GM19025 (cell line): ENCODE data around the gene ITGA5.

Experiments used
- ATAC-seq: cut with Tn5 transposase; IDR thresholded peaks from one replicate; pipeline ENCODE4 v1.9.1; 2021; ENCODE audit warnings: mild to moderate bottlenecking, low read depth, moderate library complexity; ENCODE audit not compliant: unreplicated experiment

ITGA5 gene

DNA sequence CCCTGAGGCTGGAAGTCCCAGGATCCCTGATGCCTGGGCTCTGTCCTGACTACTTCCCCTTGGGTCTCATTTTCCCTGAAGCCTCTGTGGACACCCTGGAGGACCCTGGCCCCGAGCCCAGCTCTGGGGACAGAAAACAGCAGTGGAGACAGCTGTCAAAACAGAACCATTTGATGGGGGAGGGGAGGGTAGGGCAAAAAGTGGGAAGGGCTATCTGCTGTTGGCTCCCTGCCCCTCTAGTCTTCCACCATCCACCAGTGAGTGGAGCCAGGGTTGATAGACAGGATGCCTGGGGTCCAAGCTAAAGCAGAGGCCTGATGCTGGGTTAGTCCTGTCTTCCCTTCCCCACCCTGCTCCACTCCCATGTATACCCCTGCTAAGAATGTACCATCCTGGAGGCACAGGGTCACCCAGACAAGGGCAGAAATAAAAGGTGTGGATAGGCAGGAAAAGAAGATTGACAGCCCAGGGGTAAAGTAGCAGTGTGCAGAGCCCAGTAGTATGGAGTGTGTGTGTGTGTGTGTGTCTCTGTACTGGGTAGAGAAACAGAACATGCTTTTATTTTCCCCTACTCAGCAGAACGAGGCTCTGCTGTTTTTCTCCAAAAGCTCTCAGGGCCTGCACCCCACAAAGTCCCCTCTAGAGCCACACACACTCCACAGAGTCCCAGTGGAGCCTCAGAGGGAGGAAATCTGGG is 44.4 kb downstream of the ITGA5 start:
- no peak for ATAC-seq

DNA sequence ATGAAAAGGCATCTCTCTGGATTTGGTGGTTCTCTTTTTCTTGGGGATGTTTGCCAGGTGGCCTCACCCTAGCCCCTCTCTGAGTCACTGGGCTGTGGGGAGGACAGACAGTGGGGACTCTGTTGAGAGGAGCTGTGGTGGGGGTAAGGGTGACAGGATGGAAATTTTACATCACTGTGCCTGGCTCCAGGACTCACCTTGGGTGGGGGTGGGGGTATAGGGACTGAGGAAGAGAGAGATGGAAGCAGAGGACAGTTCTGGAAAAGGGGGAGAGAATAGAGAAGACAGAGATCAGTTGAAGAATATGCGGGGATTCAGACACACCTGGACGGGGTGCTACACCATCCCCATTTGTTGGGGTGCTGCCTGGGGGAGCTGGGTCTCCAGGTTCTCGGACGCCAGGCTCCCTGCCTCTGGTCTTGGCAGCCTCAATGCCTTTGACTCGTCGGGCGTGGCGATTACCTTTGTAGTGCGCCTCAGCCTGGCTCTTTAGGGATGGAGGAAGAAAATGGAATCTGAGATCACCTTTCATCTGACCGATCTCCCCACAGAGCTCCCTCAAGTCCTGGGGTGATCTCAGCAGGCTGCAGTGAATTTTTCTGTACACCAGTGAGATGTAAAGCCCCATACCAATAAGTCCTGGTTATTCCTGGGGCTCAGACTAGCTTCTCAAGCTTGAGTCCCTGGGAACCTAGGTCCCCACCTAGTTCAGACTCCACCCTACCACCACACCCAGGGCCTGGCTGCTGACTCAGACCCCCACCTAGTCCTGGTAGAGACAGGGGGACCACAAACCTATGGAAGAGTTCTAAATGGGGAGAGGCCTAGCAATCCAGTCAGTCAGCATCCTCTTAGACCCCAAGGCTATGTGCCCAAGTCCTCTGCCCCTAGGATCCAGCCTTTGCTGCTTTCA is 45.2 kb downstream of the ITGA5 start:
- no peak for ATAC-seq

DNA sequence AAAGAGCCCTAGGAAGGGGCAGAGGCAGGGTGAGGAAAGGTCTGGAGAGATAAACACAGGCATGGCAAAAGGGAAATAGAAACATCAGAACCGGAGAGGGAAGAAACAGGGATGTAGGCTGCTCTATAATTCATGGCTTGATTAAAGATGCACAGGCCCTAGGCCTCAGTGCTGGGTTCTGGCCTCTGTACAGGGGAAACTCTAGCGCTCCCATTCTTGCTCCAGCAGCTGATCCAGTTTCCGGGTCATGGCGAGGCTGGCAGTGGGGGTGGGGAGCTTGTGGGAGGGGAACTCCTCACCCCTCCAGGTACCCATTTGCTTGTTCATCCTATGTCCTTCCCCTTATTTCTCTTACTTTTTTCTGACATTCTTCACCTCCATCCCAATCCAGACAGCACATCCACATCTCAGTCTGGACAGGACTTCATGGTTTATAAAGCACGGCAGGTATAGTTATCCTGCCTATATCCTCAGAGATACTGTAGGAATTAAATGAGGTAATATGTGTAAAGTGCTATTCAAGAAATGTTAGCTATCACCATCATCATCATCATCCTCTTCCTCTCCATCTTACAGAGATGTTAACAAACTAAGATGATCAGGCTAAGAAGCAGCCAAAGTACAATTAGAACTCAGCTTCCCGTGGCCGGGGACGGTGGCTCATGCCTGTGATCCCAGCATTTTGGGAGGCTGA is 46.8 kb downstream of the ITGA5 start:
- ATAC-seq = no peak

DNA sequence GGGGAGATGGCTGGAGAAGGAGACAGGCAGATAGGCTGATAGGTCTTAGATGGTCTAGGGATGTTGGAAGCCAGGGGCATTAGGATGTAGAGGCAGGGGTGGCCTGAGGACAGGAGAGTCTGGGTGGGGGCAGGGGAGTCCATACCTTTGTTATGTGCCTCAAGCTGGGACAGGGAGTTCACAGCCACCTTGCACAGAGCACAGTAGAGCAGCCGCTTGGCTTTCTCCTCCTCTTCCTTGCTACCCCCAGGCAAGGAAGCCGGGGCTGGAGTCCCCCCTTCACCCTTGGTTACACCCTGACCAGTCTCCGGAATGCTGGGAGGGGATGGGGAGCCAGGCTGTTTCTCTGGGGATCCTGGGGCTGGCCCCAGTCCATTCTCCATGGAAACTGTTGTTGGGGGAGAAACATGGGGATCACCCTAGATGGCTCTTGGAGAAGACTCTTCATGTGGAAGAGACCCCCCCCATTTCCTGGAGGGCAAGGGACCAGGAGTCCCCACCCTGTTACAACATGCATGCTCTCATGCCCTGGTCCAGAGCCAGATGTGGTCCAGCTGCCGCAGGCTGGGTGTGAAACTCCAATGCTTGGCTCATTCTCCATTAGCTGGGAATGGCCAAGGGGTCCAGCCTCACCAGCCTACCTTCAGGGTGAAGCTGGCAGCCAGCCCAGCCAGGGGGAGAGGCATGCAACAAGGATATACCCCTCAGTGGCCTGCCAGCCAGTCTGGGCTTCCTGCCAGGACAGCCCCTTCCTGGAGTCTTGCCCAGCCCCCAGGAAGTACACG is 47.5 kb downstream of the ITGA5 start:
- no peak for ATAC-seq

DNA sequence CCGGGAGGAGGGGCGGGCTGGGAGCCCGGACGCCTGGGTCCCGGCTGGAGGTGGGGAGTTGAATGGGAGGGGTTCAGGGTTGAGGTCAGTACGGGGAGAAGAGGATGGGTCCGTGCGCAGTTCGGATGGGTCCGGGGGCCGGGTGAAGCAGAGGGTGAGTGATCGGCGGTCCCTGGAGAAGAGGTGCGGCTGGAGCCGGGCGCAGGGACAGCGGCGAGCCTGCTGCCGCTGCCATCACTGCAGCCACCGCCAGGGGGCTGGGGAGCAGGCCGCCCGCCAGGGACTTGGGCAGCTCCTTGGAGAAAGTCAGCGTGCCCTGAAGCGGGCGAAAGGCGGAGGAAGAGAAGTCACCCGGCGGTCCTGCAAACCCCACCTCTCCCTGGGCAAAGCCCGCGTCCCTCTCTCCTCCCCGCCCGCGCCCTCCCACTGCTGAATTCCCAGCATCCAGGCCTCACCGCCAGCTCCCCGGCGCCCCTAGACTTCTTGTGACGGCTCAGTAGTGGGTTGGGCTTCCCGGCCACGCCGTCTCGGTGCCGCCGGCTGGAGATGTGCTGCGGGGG is 48.8 kb downstream of the ITGA5 start:
- no peak for ATAC-seq

DNA sequence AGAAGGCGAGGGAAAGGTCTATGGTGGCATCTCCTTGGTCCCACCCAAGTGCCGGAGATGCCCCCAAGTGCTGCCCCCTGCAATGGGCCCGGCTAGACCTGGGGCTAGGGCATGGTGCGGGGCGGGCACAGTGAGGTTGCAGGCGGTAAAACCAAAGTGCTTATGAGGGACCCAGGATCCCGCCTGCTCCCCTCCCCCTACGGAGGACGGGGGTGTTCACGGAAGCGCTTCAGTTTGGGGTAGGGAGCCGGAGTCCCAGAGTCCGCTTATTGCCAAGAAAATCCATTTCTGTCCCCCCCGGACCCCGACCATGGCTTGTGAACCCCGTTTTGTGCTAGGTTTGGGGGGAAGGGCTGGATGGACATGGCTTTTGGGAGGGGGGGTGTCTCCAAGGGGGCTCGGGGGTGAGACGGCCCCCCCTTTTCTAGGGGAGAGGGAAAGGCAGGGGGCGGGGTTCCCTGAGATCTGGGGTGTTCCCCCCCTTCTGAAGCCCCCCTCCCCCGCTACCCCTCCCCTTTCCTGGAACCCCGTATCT is 49.4 kb downstream of the ITGA5 start:
- no peak for ATAC-seq

DNA sequence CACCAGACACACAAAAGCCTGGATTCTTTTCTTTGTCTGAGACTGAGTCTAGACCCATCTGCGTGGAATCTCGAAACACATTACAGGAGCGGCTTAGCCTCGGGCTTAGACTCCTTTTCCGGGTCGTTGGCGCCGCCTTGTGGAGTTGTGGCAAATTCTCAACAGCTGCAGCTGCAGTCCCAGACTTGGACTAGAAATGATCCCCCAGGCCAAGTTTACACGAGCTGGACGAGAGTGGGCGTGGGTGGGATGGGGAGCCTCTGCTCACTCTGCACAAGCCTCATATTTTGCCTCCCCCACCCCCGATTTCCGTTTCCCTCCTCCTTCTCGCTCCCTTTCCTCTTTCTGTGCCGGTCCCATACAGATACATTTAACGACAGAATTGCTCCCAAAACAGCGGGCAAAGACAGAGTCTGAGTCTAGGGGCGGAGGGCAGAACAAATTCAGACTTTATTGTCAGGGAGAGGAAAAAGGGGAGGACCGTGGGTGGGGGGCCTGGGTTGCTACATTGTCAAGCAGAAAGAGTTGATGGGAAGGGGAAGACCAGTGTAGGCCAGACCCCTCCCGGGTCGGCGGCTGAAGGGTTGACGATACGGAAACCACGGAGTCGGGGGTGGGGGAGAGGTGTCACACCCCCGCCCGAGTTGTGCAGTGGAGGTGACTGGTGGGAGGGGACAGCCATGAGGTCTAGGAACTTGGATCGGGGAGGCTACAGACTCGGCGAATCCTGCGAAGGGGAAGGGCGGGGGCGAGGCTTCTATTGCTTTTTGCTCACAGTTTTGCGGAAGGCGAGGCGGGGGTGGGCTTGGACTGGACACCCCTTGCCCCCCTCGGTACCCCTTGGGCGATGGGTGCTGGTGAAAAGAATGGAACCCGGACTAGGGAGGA is 50.1 kb downstream of the ITGA5 start:
- ATAC-seq = peak; percentile 65

DNA sequence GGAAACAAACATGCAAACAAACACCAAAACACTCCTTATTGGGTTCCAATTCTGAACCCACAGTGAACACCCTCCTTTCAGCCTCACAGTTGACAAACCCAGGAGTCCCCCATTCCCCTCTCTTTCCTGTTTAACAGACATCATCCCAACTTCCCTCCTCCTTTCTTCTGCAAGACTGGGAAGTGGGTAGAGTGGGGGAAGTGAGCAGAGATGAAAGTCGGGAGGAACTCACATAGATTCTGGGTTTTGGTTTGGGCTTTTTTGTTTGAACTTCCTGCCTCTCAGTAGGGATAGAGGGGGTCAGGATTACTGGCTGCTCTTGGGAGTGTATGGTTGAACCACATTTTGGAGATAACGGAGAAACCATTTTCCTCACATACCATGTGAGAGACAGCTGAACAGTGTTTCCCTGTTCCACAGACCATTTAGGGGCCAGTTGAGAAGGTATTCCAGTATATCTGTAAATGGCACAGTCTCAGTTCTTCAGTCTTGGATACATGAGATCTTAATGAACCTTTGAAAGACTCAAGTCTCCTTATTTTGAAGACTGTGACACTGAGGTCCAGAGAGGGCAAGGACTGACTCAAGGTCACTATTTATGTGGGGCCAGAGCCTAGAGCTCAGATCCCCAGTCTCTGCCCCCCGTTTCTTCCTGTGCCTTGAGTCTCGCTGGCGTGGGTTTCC is 50.9 kb downstream of the ITGA5 start:
- ATAC-seq = peak; percentile 19

DNA sequence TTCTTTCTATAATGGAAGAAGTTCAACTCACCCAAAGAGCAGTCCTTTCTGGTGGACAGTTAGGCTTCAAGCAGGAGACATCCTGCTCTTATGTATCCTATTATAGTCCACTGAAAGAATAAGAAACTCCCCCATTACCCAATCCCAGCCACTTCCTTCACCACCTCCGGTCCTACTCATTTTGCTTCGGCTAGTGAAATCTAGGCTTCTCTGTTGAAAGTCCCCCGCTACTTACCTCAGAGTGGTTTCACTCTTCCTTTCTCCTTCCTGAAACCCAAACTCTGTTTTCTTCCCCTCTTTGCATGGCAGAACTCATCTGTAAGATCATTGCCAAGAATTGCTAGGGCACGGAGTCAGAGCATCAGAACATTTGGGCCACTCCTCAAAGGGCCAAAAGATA is 54.7 kb downstream of the ITGA5 start, which contains the start of gene GPR84:
Gene GPR84 (minus strand): TSS at position 74 of the 400 bp plus-strand sequence. CDS start 635 bp downstream, outside the sequence.
- peak; percentile 39 for ATAC-seq

DNA sequence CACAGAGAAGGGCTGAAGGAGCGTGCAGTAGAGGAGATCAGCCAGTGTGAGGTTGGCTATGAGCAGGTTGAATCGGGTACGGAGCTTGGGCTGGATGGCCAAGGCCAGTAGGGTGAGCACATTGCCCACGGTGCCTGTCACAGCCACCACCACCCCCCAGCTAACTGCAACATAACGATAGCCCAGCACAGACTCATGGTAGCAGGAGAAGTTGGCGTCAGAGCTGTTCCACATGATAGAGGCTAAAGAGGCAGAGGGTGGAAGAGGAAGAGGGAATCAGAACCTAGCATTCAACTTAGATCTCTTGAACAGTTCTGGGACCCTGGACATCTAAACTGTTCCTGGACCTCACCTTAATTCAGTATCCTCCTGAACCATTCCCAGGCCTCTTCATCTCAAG is 55.4 kb downstream of the ITGA5 start:
- no peak for ATAC-seq

DNA sequence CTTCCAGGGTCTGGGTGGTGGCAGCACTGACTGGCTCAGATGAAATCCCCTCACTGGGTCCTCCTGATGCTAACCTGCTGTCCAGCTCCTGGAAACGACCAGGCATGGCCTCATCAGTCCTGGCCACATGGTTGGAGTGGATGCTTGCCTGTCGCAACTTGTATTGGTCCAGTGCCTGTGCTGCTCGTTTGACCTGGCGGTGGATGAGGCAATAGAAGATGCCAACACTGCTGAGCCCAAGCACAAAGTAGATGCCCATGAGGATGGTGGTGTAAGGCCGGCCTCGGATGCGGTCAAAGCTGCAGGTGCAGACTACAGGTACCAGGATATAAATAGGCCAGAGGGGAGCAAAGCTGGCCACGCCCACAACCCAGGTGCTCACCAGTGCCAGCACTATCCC is 56.0 kb downstream of the ITGA5 start:
- ATAC-seq = no peak

DNA sequence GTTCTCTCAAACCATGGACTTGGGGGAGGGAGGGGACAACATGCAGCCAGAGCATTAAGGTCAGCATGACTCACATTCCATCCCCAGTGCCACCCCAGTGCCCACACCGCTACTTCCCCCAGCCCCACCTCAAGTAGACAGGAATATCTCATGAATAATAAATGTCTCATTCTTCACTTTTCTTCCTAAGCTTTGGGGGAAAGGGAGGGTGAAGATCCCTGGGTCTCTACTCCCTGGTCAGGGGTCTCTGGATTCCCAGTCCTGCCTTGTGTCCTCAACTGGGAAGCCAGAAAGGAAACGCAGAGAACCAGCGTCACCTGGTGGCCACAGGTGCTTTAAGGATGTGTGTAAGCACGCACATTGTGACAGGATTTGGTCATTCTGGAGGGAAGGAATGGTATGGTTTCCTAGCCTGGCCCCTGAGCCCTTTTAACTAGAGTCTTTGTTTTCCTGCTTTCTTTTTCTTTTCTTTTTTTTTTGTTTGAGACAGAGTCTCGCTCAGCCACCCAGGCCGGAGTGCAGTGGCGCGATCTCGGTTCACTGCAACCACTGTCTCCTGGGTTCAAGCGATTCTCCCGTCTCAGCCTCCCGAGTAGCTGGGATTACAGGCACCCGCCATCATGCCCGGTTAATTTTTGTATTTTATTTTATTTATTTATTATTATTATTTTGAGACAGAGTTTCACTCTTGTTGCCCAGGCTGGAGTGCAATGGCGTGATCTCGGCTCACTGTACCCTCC is 58.2 kb downstream of the ITGA5 start:
- no peak for ATAC-seq

DNA sequence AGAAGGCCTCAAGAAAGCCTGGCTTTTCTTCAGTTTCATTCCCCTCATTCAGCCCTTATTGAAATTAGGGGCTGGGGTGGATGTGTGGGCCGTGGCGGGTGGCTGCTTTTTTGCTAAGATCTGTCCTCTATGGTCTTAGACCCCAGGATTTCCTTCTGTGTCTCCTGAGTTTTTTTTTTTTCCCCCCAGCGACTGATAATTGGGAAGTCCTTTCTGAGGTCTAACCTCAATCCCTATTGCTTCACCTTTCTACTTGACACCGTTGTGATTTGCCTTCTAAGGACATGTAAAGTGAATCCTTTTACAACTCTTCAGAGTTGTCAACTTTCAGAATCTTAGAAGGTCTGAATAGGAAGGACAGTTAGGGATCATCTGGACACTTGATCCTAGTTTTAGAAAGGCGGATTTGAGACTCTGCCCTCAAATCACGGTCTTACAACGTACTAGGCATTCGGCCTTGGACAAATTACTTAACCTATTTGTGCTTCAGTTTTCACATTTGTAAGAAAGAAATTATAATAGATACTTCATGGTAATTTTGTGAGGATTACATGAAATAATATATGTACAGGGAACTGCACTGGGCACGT is 59.2 kb downstream of the ITGA5 start:
- ATAC-seq = no peak

DNA sequence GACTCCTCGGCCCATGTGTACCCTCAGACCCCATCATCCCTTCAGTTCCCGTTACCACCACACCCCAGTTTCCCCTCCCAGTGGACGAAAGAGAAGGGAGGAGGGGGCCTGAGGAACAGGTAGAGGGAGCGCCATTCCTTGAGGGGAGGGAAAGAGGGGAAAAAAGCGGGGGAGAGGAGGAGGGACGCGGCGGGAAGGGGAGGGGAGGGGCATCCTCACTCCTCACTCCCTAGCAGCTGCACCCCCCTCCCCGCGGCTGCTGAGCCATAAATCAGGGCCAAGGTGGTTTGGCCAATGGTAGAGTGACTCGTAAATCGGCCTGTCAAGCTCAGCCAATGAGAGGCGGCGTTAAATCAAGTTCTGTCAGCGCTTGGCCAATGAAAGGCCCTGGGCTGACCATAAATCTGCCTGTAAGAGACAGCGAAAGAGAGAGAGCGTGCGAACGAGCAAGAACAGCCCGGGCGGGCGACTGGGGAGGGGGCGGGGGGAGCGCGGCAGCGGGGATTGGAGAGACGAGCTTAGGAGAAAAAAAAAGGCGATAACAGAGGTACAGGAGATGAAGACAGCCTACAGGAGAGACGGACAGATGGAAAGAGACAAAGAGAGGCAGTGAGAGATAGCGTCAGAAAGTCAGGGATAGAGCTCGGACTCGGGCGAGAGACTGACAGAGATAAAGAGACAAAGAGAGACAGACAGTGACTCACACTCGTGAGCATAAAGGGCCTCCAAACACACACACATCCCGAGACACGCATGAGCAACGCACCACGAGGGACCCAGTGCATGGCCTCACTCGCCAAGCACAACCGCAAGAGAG is 59.9 kb downstream of the ITGA5 start:
- peak; percentile 98 for ATAC-seq

DNA sequence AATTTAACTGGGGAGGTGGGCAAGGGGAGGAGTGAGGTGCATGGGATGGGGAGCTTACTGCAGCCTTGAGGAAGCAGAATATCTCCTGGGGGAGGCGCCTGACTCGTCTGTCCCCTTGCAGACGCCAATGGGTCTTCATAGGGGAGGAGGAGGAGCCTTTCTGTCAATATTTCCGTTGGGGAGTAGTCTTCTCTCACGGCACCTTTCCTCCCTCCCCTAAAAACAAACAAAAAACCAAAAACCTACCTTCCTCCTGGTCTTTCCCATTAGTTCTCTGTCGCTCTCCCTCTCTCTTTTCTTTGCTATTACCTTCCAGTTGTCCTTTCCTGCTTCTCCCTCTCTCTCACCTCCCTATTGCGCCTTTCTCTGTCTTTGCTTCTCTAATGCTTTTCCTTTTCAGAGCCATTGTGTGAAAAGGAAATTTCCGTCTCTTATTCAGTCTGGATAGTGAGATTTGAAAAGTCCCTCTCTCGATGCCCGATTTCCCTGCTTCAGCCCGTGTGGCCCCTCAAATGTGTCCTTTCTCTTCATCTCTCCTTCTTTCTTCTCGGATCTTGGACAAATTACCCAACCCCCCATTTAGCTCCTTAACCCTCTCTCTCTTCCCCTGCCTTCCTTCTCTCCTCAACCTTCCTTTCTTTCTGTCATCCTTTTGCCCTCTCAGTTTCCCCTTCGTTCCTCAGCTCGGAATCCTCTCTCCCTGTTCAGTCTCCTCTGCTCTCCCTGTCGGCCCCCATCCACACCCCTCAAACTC is 60.7 kb downstream of the ITGA5 start:
- ATAC-seq = no peak
